ENCODE results near the gene CMTM3. TPM values are rescaled to one million over a fixed set of nuclear protein-coding genes. Genes with fewer than 3 reads are reported as not detected.
"Not testable (repeated sequence)": the region's sequence is repeated elsewhere in the genome, so short reads cannot be mapped to it uniquely, and the experiment has no call there.

The CMTM3 gene
- total and polyA plus RNA-seq, 3 experiments from 2014 or later = 68.0 to 131 (median 71.8) TPM

DNA sequence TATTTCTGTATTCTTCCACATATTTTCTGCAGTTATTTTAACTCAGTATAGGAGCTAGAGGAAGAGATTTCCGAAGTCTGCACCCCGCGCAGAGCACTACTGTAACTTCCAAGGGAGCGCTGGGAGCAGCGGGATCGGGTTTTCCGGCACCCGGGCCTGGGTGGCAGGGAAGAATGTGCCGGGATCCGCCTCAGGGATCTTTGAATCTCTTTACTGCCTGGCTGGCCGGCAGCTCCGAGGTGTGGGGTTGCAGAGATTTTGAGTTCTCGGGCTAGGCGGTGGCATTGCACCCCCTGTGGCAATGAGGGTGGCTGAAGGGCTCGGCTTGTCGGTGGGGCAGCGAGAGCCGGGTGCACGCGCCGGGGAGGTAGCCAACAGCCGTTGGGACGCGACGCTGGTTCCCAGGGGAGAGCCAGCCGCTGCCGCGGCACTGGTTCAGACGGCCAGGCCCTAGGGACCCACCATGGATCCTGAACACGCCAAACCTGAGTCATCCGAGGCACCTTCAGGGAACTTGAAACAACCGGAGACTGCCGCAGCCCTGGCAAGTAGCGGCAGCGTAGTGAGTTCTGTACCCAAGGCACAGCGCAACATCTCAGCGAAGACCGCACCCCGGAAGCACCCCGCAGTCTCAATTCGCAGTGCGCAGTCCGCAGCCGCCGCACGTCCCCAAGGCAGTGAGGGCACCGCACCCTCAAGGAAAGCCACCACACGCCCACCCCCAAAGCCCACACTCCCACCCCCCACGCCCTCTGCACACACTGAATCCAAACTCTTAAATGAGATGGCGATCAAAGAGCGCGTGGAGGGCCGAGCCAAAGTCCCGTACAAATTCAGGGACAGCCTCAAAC lies 38.2 kb upstream of the CMTM3 start, which contains the start of gene CMTM1:
CMTM1 (plus strand) TSS at position 389 of the 851 bp plus-strand sequence; CDS start at position 464, 75 bp downstream.
- POLR2A ChIA-PET = interaction anchor here (0.7 to 1.0 kb wide), 2 partner anchors 13 to 52 kb away, joined by 3 to 4 read pairs; no protein-coding TSS in a partner anchor
- H3K36me3 Mint-ChIP-seq = peaks cover 4 to 58% (median 14%) of the 10 kb centered on the region in 3 donors

GRCh38 chr16:66567270-66567669 lies 37.2 kb upstream of the CMTM3 start:
- H3K9me3 ChIP-seq (ENCODE audit: low read length); H3K27ac ChIP-seq (ENCODE audit: low read depth, low read length); DNase-seq; CTCF ChIA-PET; H3K9me3 Mint-ChIP-seq; H3K27me3 ChIP-seq (ENCODE audit: insufficient read depth, low read length, poor library complexity, severe bottlenecking); H3K4me3 Mint-ChIP-seq; POLR2A ChIA-PET; H3K4me3 ChIP-seq (ENCODE audit: low read length); H3K27me3 Mint-ChIP-seq: not testable (repeated sequence)
- Histone ChIP-seq H3K36me3 (ENCODE audit: insufficient read depth, low read length) (peaks cover 12% of the 10 kb centered on the region), H3K4me1 (ENCODE audit: insufficient read depth, low read length) (peaks cover 14% of the 10 kb centered on the region)
- peaks cover 4 to 53% (median 13%) of the 10 kb centered on the region in 3 donors for H3K36me3 Mint-ChIP-seq
- peak overlapping the region in 2 of 8 donors; percentile 43 to 44 for H3K27ac Mint-ChIP-seq
- H3K4me1 Mint-ChIP-seq = peaks cover 28 to 64% (median 57%) of the 10 kb centered on the region in 3 donors

More for the DNA sequence above, 38.2 kb upstream of the CMTM3 start, which contains the start of gene CMTM1:
- CTCF ChIA-PET = no interaction called here
- no peak within 1 kb of the TSS for H3K4me3 ChIP-seq (ENCODE audit: low read length)
- peaks cover 24% of the 10 kb centered on the region for H3K4me1 ChIP-seq (ENCODE audit: insufficient read depth, low read length)
- Mint-ChIP-seq H3K27ac (peak within 1 kb of the TSS in 6 of 8 donors; percentile 17 to 89 (median 62)), H3K9me3 (no peaks in the 10 kb centered on the region), H3K4me3 (peak within 1 kb of the TSS in 1 of 7 donors; percentile 40), H3K4me1 (peaks cover 36 to 66% (median 58%) of the 10 kb centered on the region in 3 donors), H3K27me3 (no peaks in the 10 kb centered on the region)
- no peaks in the 10 kb centered on the region for H3K9me3 ChIP-seq (ENCODE audit: low read length)
- no peak within 1 kb of the TSS for H3K27ac ChIP-seq (ENCODE audit: low read depth, low read length)
- no peak for DNase-seq
- peaks cover 12% of the 10 kb centered on the region for H3K36me3 ChIP-seq (ENCODE audit: insufficient read depth, low read length)
- H3K27me3 ChIP-seq (ENCODE audit: insufficient read depth, low read length, poor library complexity, severe bottlenecking) = no peaks in the 10 kb centered on the region

DNA sequence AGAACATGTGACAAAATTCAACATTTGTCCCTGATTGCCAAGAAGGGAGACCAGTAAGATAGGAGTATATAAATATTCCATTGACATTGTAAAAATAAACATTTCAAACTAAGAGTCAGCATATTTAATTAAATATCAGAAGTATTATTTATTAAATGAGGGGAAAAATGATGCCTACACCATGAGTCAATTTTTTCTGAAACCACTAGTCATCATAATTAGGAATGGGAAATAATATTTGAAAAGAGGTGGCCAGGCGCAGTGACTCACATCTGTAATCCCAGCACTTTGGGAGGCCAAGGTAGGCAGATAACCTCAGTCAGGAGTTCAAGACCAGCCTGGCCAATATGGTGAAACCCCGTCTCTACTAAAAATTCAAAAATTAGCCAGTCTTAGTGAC lies 36.1 kb upstream of the CMTM3 start:
- H3K4me1 ChIP-seq (ENCODE audit: insufficient read depth, low read length) = peaks cover 3% of the 10 kb centered on the region
- peaks cover 18 to 61% (median 49%) of the 10 kb centered on the region in 3 donors for H3K4me1 Mint-ChIP-seq
- no peaks in the 10 kb centered on the region for H3K27me3 ChIP-seq (ENCODE audit: insufficient read depth, low read length, poor library complexity, severe bottlenecking)
- H3K9me3 ChIP-seq (ENCODE audit: low read length) = no peaks in the 10 kb centered on the region
- no peak overlapping the region for H3K4me3 ChIP-seq (ENCODE audit: low read length)
- no peaks in the 10 kb centered on the region for H3K9me3 Mint-ChIP-seq
- no peaks in the 10 kb centered on the region for H3K27me3 Mint-ChIP-seq
- H3K27ac Mint-ChIP-seq = no peak overlapping the region
- H3K36me3 ChIP-seq (ENCODE audit: insufficient read depth, low read length) = peaks cover 12% of the 10 kb centered on the region
- H3K4me3 Mint-ChIP-seq = no peak overlapping the region
- POLR2A ChIA-PET = no interaction called here
- peaks cover 4 to 51% (median 13%) of the 10 kb centered on the region in 3 donors for H3K36me3 Mint-ChIP-seq
- CTCF ChIA-PET = no interaction called here
- no peak for DNase-seq
- no peak overlapping the region for H3K27ac ChIP-seq (ENCODE audit: low read depth, low read length)

DNA sequence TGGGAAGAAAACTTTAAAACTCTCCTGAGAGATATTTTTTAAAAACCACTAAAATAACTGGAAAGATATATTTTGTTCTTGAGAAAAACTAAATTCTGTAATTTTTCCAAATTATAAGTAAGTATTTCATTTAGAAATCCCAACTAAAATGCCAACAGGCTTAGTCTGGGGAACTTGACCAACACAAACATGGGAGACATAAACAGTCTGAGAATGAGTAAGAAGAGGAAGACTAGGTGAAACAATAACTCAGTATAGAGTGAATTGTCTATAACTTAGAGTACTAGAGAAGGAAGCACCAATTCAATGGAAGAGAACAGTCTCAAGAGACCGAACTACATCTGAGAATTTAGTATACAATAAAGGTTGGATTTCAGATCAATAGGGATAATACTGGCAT lies 35.4 kb upstream of the CMTM3 start:
- H3K27ac Mint-ChIP-seq = peak overlapping the region in 5 of 8 donors; percentile 14 to 87 (median 35)
- Histone ChIP-seq H3K27ac (ENCODE audit: low read depth, low read length) (no peak overlapping the region), H3K4me3 (ENCODE audit: low read length) (no peak overlapping the region), H3K9me3 (ENCODE audit: low read length) (no peaks in the 10 kb centered on the region), H3K4me1 (ENCODE audit: insufficient read depth, low read length) (no peaks in the 10 kb centered on the region), H3K36me3 (ENCODE audit: insufficient read depth, low read length) (peaks cover 7% of the 10 kb centered on the region), H3K27me3 (ENCODE audit: insufficient read depth, low read length, poor library complexity, severe bottlenecking) (no peaks in the 10 kb centered on the region)
- no peaks in the 10 kb centered on the region for H3K27me3 Mint-ChIP-seq
- peaks cover 4 to 44% (median 11%) of the 10 kb centered on the region in 3 donors for H3K36me3 Mint-ChIP-seq
- ChIA-PET POLR2A (interaction anchor here (0.8 kb wide), 1 partner anchor 35 kb away, joined by 3 read pairs; no protein-coding TSS in a partner anchor), CTCF (interaction anchor here (0.8 to 1.4 kb wide), 2 partner anchors 10 to 164 kb away, joined by 3 to 5 read pairs; partner anchors contain the start of gene CMTM2)
- H3K4me3 Mint-ChIP-seq = no peak overlapping the region
- no peaks in the 10 kb centered on the region for H3K9me3 Mint-ChIP-seq
- H3K4me1 Mint-ChIP-seq = peaks cover 13 to 54% (median 41%) of the 10 kb centered on the region in 3 donors
- no peak for DNase-seq

DNA sequence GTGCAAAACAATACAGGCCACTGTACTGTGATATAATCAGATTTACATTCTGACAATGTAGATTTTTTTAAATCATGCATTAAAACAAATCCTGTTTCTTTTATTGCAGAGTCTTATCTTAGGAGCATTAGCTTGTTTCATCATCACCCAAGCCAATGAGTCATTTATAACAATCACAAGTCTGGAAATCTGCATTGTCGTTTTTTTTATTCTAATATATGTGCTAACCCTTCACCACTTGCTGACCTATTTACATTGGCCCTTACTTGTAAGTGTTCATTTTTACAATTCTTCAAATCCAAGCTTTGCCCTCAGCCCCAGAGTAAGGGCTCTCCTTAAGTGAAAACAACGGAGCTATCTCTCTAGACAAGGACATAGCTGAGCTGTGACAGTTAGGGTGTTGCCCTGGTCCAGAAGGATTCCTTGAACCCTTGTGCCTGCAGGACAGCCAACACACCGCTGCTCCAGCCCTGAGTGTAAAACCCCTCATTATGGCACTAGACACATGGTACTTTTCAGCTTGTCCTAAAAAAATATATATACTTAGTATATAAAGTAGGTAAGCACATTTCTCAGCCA lies 34.6 kb upstream of the CMTM3 start:
- Mint-ChIP-seq H3K27me3 (no peaks in the 10 kb centered on the region), H3K9me3 (no peaks in the 10 kb centered on the region), H3K36me3 (peaks cover 4 to 40% (median 11%) of the 10 kb centered on the region in 3 donors), H3K4me1 (peaks cover 11 to 58% (median 37%) of the 10 kb centered on the region in 3 donors), H3K27ac (peak overlapping the region in 7 of 8 donors; percentile 15 to 87 (median 34)), H3K4me3 (no peak overlapping the region)
- CTCF ChIA-PET = interaction anchor here (0.8 to 1.9 kb wide), 4 partner anchors 9 to 165 kb away, joined by 3 to 5 read pairs (median 4); partner anchors contain the start of genes CKLF and CMTM2
- no peaks in the 10 kb centered on the region for H3K9me3 ChIP-seq (ENCODE audit: low read length)
- H3K4me1 ChIP-seq (ENCODE audit: insufficient read depth, low read length) = no peaks in the 10 kb centered on the region
- no peak for DNase-seq
- no peak overlapping the region for H3K27ac ChIP-seq (ENCODE audit: low read depth, low read length)
- peaks cover 3% of the 10 kb centered on the region for H3K36me3 ChIP-seq (ENCODE audit: insufficient read depth, low read length)
- H3K27me3 ChIP-seq (ENCODE audit: insufficient read depth, low read length, poor library complexity, severe bottlenecking) = no peaks in the 10 kb centered on the region
- no peak overlapping the region for H3K4me3 ChIP-seq (ENCODE audit: low read length)
- POLR2A ChIA-PET = interaction anchor here (0.5 to 0.8 kb wide), 3 partner anchors 10 to 1968 kb away, joined by 3 read pairs; partner anchors contain the start of gene CMTM2

DNA sequence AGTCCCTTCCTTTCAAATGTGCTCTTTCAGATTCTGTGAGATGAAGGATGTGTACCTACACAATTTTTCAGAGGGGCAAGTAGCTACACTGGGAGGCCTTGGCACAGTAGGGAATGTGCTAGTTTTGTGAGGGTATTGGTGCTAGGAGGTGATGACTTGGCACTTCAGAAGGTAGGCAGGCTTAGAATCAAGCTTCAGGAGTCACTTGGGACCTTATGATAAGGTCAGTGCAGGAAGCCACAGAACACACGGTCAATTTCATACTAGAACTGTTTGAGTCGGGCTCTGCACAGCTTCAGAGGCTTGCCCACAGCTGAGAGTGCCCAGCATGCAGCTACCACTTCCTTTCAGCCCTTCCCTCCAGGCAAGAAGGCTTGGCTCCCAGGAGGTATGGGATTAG lies 32.1 kb upstream of the CMTM3 start:
- Histone ChIP-seq H3K4me3 (ENCODE audit: low read length) (no peak overlapping the region), H3K4me1 (ENCODE audit: insufficient read depth, low read length) (no peaks in the 10 kb centered on the region), H3K36me3 (ENCODE audit: insufficient read depth, low read length) (no peaks in the 10 kb centered on the region), H3K9me3 (ENCODE audit: low read length) (no peaks in the 10 kb centered on the region), H3K27ac (ENCODE audit: low read depth, low read length) (no peak overlapping the region), H3K27me3 (ENCODE audit: insufficient read depth, low read length, poor library complexity, severe bottlenecking) (no peaks in the 10 kb centered on the region)
- peaks cover 6 to 52% (median 33%) of the 10 kb centered on the region in 3 donors for H3K4me1 Mint-ChIP-seq
- ChIA-PET POLR2A (no interaction called here), CTCF (interaction anchor here (2.3 kb wide), 1 partner anchor 9 kb away, joined by 9 read pairs; no protein-coding TSS in a partner anchor)
- DNase-seq = no peak
- no peaks in the 10 kb centered on the region for H3K27me3 Mint-ChIP-seq
- no peak overlapping the region for H3K4me3 Mint-ChIP-seq
- no peaks in the 10 kb centered on the region for H3K9me3 Mint-ChIP-seq
- peak overlapping the region in 7 of 8 donors; percentile 45 to 98 (median 73) for H3K27ac Mint-ChIP-seq
- H3K36me3 Mint-ChIP-seq = peaks cover under 1 to 16% (median 3%) of the 10 kb centered on the region in 3 donors

DNA sequence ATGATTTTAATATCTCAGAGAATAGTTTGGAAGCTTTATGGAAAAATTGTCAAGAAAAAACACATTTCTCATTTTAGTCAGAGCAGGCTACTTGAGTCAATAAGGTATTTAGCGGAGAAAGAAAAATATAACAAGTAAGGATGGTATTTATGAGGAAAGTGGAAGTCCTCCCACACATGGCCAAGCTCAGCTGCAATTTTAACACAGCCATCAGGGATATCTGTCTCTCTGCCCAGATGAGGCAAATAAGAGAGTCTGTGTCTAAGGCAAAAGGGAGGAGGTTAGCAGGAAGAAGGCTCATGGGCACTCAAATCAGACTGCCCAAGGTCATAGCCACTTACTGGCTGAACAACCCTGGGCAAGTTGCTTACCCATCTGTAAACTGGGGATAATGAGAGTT lies 30.4 kb upstream of the CMTM3 start:
- Histone ChIP-seq H3K27me3 (ENCODE audit: insufficient read depth, low read length, poor library complexity, severe bottlenecking) (no peaks in the 10 kb centered on the region), H3K27ac (ENCODE audit: low read depth, low read length) (no peak overlapping the region), H3K4me3 (ENCODE audit: low read length) (no peak overlapping the region), H3K36me3 (ENCODE audit: insufficient read depth, low read length) (no peaks in the 10 kb centered on the region), H3K9me3 (ENCODE audit: low read length) (no peaks in the 10 kb centered on the region), H3K4me1 (ENCODE audit: insufficient read depth, low read length) (no peaks in the 10 kb centered on the region)
- ChIA-PET CTCF (interaction anchor here (0.9 to 2.3 kb wide), 6 partner anchors 10 to 40 kb away, joined by 3 to 9 read pairs (median 4); no protein-coding TSS in a partner anchor), POLR2A (no interaction called here)
- DNase-seq = no peak
- H3K36me3 Mint-ChIP-seq = peaks cover 0 to 9% (median 0%) of the 10 kb centered on the region in 3 donors
- peak overlapping the region in 2 of 8 donors; percentile 11 to 53 for H3K27ac Mint-ChIP-seq
- H3K9me3 Mint-ChIP-seq = no peaks in the 10 kb centered on the region
- H3K4me1 Mint-ChIP-seq = peaks cover 13 to 58% (median 43%) of the 10 kb centered on the region in 3 donors
- H3K4me3 Mint-ChIP-seq = no peak overlapping the region
- peaks cover 3 to 4% of the 10 kb centered on the region in 2 donors for H3K27me3 Mint-ChIP-seq

All from CD8-positive, alpha-beta memory T cell (primary cell).